A673 (cell line): Measurements from ENCODE around the gene CDH12. TPM values are rescaled to one million over a fixed set of nuclear protein-coding genes. Genes with fewer than 3 reads are reported as not detected.
"Not testable (repeated sequence)": the region's sequence is repeated elsewhere in the genome, so short reads cannot be mapped to it uniquely, and the experiment has no call there.

ENCODE experiments used
- BruUV-seq: library from RNA; stranded (reverse); fragments of 400-500 nt; replicated peaks from 2 replicates; lab custom pipeline; 2021; lab: Mats Ljungman, UMichigan
- CTCF ChIA-PET: fragments of 300-600 bp; sonication (Branson Sonifier 250); formaldehyde crosslinking; loops from one replicate; lab custom pipeline; 2022; ENCODE audit warnings: antibody characterized with exemption; lab: Charles Lee
- POLR2A ChIA-PET: fragments of 300-600 bp; sonication (Branson Sonifier 250); formaldehyde crosslinking; loops from one replicate; lab custom pipeline; 2022; ENCODE audit warnings: antibody characterized with exemption; ENCODE audit not compliant: low non-redundant PET; lab: Charles Lee
- DNase-seq: peaks from one replicate; pipeline ENCODE4 v3.0.0-alpha.2; 2015; ENCODE audit warnings: low spot score
- H3K27ac ChIP-seq: fragments of 200-600 bp; sonication (generic); 2 replicates; pipeline ENCODE4 v1.5.1; 2016; ENCODE audit warnings: mixed run types, low read depth, mild to moderate bottlenecking, mixed read lengths, antibody characterized with exemption, low read length; ENCODE audit not compliant: poor library complexity, severe bottlenecking
- H3K27me3 ChIP-seq: fragments of 200-600 bp; sonication (generic); replicated peaks from 2 replicates; pipeline ENCODE4 v1.6.1; 2017; ENCODE audit warnings: mixed run types, low read depth, mild to moderate bottlenecking, mixed read lengths, antibody characterized with exemption, low read length; ENCODE audit not compliant: insufficient read depth, poor library complexity
- H3K36me3 ChIP-seq: fragments of 200-600 bp; sonication (generic); 2 replicates; pipeline ENCODE4 v1.6.1; 2016; ENCODE audit warnings: mixed run types, mild to moderate bottlenecking, mixed read lengths, antibody characterized with exemption, low read length; ENCODE audit not compliant: insufficient read depth, poor library complexity, severe bottlenecking
- H3K4me1 ChIP-seq: fragments of 200-600 bp; sonication (generic); 2 replicates; pipeline ENCODE4 v1.6.1; 2017; ENCODE audit warnings: mixed run types, mild to moderate bottlenecking, mixed read lengths, antibody characterized with exemption, low read length; ENCODE audit not compliant: insufficient read depth, poor library complexity, severe bottlenecking
- H3K4me3 ChIP-seq: fragments of 200-600 bp; sonication (generic); 2 replicates; pipeline ENCODE4 v1.5.1; 2016; ENCODE audit warnings: low read depth, mixed run types, mild to moderate bottlenecking, mixed read lengths, low read length; ENCODE audit not compliant: poor library complexity, severe bottlenecking
- H3K9me3 ChIP-seq: fragments of 200-600 bp; sonication (generic); 2 replicates; pipeline ENCODE4 v1.6.1; 2016; ENCODE audit warnings: mixed run types, low read depth, mild to moderate bottlenecking, mixed read lengths, antibody characterized with exemption, low read length; ENCODE audit not compliant: poor library complexity, severe bottlenecking
- EZH2 ChIP-seq: fragments of 200-600 bp; sonication (generic); IDR thresholded peaks from 2 replicates; pipeline ENCODE4 v1.6.1; 2017; ENCODE audit warnings: borderline replicate concordance, low read depth, mild to moderate bottlenecking, mixed read lengths, antibody characterized with exemption, low read length; ENCODE audit not compliant: poor library complexity, severe bottlenecking
- intact Hi-C: fragments of 100-400 bp; cut with micrococcal nuclease; formaldehyde crosslinking; loops from one replicate; pipeline ENCODE4 v1.10.0; 2022; ENCODE audit not compliant: unreplicated experiment
- total RNA-seq: library from RNA; stranded (reverse); gene quantifications from 2 replicates; pipeline ENCODE4 v1.2.3, GENCODE V29; 2021
- TF ChIP-seq, protein P1 (sequence below): fragments of 300-800, 200-600 bp; sonication (generic); conservative IDR thresholded peaks from 2 replicates; pipeline ENCODE4 v1.5.1; 2017; ENCODE audit warnings: low read depth, mild to moderate bottlenecking, antibody characterized with exemption, low read length, moderate library complexity, mixed read lengths

Gene CDH12
- total RNA-seq, 1 experiment from 2014 or later, result 39.5 TPM

DNA sequence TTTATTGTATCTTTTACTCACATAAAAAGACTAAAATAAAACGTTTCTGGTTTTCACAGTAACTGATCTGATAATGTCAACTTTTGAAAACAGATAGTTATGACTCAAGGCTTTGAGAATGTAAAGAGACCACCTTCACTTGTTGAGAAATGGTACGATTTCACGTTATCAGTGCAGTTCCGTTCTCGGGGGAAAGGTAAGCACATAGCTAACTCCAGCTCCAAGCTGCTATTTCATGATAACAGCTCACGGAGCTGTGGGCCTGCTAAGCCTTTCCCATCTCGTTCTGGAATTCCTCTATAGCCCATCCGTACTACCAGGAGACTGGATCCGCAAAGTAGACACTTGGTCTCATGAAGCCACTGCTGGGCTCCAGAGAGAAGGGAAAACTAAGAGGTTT lies 701.3 kb downstream of the CDH12 start:
- H3K9me3 ChIP-seq, CTCF ChIA-PET, intact Hi-C loops, POLR2A ChIA-PET, BruUV-seq, H3K4me3 ChIP-seq, DNase-seq, H3K27me3 ChIP-seq, H3K36me3 ChIP-seq, H3K27ac ChIP-seq, H3K4me1 ChIP-seq: not testable (repeated sequence)

DNA sequence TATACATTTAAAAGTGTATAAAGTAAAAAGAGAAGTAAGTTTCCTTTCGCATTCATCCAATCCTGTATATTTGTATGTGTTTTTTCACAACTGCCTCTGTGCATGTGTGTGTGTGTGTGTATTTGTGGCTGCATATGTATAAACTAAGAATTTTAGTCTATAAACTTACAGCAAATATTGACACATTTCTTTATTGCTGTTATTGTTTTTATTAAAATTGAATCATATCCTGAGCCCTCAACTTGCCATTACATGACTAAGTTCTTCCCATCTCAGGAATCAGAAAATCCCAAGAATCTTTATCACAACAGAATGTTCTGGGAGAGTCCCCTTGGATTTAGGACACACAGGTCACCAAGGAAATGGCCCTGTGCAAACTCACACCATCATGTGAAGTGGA lies 712.7 kb downstream of the CDH12 start:
- H3K27me3 ChIP-seq, H3K4me1 ChIP-seq, DNase-seq, BruUV-seq, CTCF ChIA-PET, H3K27ac ChIP-seq, H3K36me3 ChIP-seq, POLR2A ChIA-PET, H3K9me3 ChIP-seq, intact Hi-C loops, H3K4me3 ChIP-seq: not testable (repeated sequence)

DNA sequence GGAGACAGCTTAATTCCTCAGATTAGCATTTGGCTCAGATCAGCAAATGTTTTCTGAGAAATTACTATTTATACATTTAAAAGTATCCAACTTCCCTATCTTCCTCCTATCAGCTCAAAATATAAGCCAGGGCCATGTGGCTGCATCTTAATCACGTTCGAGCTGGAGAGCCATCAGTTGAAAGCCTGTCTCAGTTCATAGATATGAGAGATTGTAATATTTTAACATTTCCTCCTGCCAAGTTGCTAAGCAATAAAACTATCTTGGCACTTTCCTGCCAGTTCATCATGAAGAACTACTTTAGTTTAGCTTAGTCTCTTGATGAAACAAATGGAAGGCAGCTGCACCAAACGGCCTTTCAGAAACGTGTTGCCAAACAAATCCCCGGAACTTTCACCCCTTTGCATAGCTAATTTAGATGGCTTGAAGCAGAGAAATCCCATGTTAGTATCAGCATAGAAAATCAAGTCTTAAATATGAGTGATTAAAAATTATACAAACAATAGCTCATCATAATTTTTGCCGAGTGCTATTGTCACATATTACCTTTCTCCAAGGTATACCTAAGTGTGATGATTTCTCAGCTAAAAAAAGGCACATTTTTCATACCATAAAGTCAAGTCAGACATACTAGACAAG lies 713.4 kb downstream of the CDH12 start:
- DNase-seq, H3K9me3 ChIP-seq, intact Hi-C loops, H3K27ac ChIP-seq, H3K36me3 ChIP-seq, BruUV-seq, H3K27me3 ChIP-seq, POLR2A ChIA-PET, H3K4me3 ChIP-seq, CTCF ChIA-PET, H3K4me1 ChIP-seq: not testable (repeated sequence)

DNA sequence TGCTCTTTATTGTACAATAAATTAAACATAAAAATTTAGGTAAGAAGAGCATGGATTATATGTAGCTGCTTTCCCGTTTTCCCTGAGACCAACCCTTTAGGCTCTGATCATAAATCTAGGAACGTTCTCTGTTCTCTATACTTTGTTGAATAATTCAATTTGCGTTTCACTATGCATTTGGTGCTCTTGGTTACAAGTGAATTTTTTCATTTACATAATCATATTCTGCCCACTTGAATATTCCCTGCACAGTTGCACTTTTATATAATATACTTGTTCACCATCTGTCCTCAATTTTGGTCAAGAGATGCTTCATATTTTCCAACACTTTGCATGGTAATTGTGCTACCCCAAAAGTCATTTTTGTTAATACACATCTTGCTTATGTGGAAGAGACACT lies 741.8 kb downstream of the CDH12 start:
- no peak for TF ChIP-seq EZH2
- TF ChIP-seq, protein P1, sequence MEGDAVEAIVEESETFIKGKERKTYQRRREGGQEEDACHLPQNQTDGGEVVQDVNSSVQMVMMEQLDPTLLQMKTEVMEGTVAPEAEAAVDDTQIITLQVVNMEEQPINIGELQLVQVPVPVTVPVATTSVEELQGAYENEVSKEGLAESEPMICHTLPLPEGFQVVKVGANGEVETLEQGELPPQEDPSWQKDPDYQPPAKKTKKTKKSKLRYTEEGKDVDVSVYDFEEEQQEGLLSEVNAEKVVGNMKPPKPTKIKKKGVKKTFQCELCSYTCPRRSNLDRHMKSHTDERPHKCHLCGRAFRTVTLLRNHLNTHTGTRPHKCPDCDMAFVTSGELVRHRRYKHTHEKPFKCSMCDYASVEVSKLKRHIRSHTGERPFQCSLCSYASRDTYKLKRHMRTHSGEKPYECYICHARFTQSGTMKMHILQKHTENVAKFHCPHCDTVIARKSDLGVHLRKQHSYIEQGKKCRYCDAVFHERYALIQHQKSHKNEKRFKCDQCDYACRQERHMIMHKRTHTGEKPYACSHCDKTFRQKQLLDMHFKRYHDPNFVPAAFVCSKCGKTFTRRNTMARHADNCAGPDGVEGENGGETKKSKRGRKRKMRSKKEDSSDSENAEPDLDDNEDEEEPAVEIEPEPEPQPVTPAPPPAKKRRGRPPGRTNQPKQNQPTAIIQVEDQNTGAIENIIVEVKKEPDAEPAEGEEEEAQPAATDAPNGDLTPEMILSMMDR, result no peak
- no peak for DNase-seq
- ChIA-PET POLR2A (no interaction called here), CTCF (no interaction called here)
- no peak overlapping the region for H3K27ac ChIP-seq
- H3K4me3 ChIP-seq, result no peak overlapping the region
- intact Hi-C loops, result no loop called here
- no TSS peak for BruUV-seq
- no peaks in the 10 kb centered on the region for H3K27me3 ChIP-seq
- H3K4me1 ChIP-seq, result no peaks in the 10 kb centered on the region
- H3K9me3 ChIP-seq, result no peaks in the 10 kb centered on the region
- H3K36me3 ChIP-seq, result no peaks in the 10 kb centered on the region
